Ascending aorta (tissue), 2 donors: ENCODE data around the gene SRRM2. TPM values are rescaled to one million over a fixed set of nuclear protein-coding genes. Genes with fewer than 3 reads are reported as not detected.

Experiments used
- DNase-seq, 2 donors: peaks; one replicate each; pipeline ENCODE4 v3.0.0-alpha.2; 2019; ENCODE audit warnings: low spot score in 2 of 2
- H3K27ac ChIP-seq, 2 donors: fragments of 200-600 bp; sonication (generic); one replicate each; pipeline ENCODE4 v1.5.1; 2016 to 2017; ENCODE audit warnings: mild to moderate bottlenecking in 1 of 2
- H3K27me3 ChIP-seq: fragments of 200-600 bp; sonication (generic); one replicate; pipeline ENCODE4 v1.5.1; 2017
- H3K36me3 ChIP-seq, 2 donors: fragments of 200-600 bp; sonication (generic); one replicate each; pipeline ENCODE4 v1.5.1; 2016
- H3K4me1 ChIP-seq, 2 donors: fragments of 200-600 bp; sonication (generic); one replicate each; pipeline ENCODE4 v1.5.1; 2016 to 2017; ENCODE audit warnings: mild to moderate bottlenecking in 1 of 2
- H3K4me3 ChIP-seq, 2 donors: fragments of 200-600 bp; sonication (generic); one replicate each; pipeline ENCODE4 v1.5.1; 2016 to 2017; ENCODE audit warnings: mild to moderate bottlenecking in 1 of 2
- H3K9me3 ChIP-seq, 2 donors: fragments of 200-600 bp; sonication (generic); one replicate each; pipeline ENCODE4 v1.5.1; 2016
- CTCF ChIP-seq, 3 experiments: fragments of 200-600 bp in 2 of 3; fragments of 450-650 bp in 1 of 3; sonication (generic) in 2 of 3; IDR thresholded peaks; one replicate each; pipeline ENCODE4 v1.5.1; 2016 to 2019; ENCODE audit warnings: antibody characterized with exemption in 3 of 3, mild to moderate bottlenecking in 1 of 3, moderate library complexity in 1 of 3
- intact Hi-C: fragments of 100-400 bp; cut with DNase I; formaldehyde crosslinking; loops from one replicate; pipeline ENCODE4 v1.15.1; 2023
- total RNA-seq: library from RNA; depleted of rRNA; stranded (reverse); fragments of >200 nt; gene quantifications from one replicate; pipeline ENCODE4 v1.1.0, GENCODE V29; 2016

Gene SRRM2
- total RNA-seq, 1 donor from 2014 or later, result 359 TPM

- TF ChIP-seq CTCF (IDR thresholded peaks at IDR 0.05), result no peak
- intact Hi-C loops, result no loop called here
- no peak for DNase-seq
- Histone ChIP-seq H3K36me3 (peaks cover 13 to 15% of the 10 kb centered on the region in 2 donors), H3K9me3 (no peaks in the 10 kb centered on the region), H3K27ac (no peak overlapping the region), H3K4me3 (no peak overlapping the region), H3K4me1 (no peaks in the 10 kb centered on the region), H3K27me3 (no peaks in the 10 kb centered on the region)
Observed at GRCh38 chr16:2712546-2712945, 39.9 kb upstream of the SRRM2 start.

DNA sequence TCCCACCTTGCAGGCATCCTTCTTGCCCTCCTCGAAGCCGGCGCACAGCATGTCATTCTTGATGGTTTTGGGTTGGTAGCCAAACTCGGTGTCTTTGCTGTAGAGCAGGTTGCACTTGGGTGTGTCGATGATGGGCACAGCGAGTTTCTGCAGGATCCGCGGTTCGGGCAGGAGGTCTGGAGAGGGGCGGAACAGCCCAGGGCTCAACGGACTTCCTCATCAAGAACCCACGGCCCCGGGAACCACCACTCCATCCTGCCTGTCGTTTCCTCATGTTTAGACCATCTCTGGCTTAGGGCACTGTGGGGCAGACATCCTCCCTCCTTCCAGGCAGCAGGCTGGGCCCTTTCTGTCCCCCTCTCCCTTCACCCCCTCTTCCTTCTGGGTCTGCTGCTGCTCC lies 38.9 kb upstream of the SRRM2 start:
- Histone ChIP-seq H3K27ac (no peak overlapping the region), H3K4me3 (no peak overlapping the region), H3K4me1 (no peaks in the 10 kb centered on the region), H3K9me3 (no peaks in the 10 kb centered on the region), H3K36me3 (peaks cover 3 to 6% of the 10 kb centered on the region in 2 donors), H3K27me3 (no peaks in the 10 kb centered on the region)
- TF ChIP-seq CTCF (IDR thresholded peaks at IDR 0.05), result no peak
- intact Hi-C loops, result no loop called here
- DNase-seq, result no peak

GRCh38 chr16:2713985-2714774 lies 38.3 kb upstream of the SRRM2 start:
- no peak for DNase-seq
- Histone ChIP-seq H3K4me3 (no peak overlapping the region), H3K36me3 (peaks cover 0 to 1% of the 10 kb centered on the region in 2 donors), H3K27me3 (no peaks in the 10 kb centered on the region), H3K4me1 (no peaks in the 10 kb centered on the region), H3K27ac (no peak overlapping the region), H3K9me3 (no peaks in the 10 kb centered on the region)
- no peak for TF ChIP-seq CTCF (IDR thresholded peaks at IDR 0.05)
- intact Hi-C loops, result no loop called here

GRCh38 chr16:2715064-2715463 lies 37.4 kb upstream of the SRRM2 start:
- no peaks in the 10 kb centered on the region for H3K9me3 ChIP-seq
- no peak overlapping the region for H3K27ac ChIP-seq
- DNase-seq, result no peak
- H3K27me3 ChIP-seq, result no peaks in the 10 kb centered on the region
- no peak for TF ChIP-seq CTCF (IDR thresholded peaks at IDR 0.05)
- H3K4me3 ChIP-seq, result no peak overlapping the region
- intact Hi-C loops, result no loop called here
- no peaks in the 10 kb centered on the region for H3K36me3 ChIP-seq
- no peaks in the 10 kb centered on the region for H3K4me1 ChIP-seq

DNA sequence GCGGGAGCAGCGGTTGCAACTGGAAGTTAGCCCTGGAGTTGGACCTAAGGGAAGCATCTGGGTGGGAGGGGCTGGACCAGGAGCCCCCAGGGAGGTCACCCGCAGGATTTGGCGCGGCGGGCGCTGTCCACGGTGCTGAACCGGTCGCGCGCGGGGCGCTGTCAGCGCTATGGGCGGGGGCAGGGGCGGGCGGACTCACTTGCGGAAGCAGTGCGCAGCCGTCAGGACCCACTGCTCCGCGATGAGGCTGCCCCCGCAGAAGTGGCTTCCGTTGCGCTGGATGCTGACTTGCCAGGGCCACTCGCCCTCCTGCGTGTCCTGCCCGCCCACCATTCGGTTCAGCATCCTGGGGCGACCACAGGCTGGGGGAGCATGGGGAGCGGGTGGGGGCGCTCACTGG lies 36.9 kb upstream of the SRRM2 start:
- no peak overlapping the region for H3K27ac ChIP-seq
- no peaks in the 10 kb centered on the region for H3K9me3 ChIP-seq
- TF ChIP-seq CTCF (IDR thresholded peaks at IDR 0.05), result no peak
- no peaks in the 10 kb centered on the region for H3K36me3 ChIP-seq
- intact Hi-C loops, result no loop called here
- peaks cover 0 to 4% of the 10 kb centered on the region in 2 donors for H3K4me1 ChIP-seq
- H3K4me3 ChIP-seq, result no peak overlapping the region
- H3K27me3 ChIP-seq, result no peaks in the 10 kb centered on the region
- DNase-seq, result peak in 1 of 2 donors; percentile 70
